ENCODE results near the gene ZIC1. TPM values are rescaled to one million over a fixed set of nuclear protein-coding genes. Genes with fewer than 3 reads are reported as not detected.

ZIC1 gene
- polyA plus RNA-seq, 1 donor (not counting 4 experiments of a cell fraction or from before 2014, with no cell fraction given): not detected

DNA sequence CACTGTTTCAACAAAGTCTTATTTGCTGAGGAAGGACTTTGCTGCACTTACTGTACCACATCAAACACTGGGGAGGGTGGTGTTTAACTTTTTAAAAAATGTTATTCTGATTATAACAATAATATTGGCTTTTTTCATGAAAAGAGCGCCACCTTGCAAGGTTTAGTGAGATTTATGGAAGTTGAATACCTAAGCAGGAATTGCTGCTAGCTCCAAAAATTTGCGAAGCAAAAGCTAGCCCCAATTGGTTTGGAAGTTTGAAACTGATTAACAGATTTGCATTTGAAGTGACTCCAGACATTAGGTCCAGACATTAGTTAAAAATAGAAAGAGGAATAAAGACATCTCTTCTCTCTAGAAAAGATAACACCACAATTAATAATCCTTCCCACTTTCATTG, 6.7 kb downstream of the ZIC1 start:
- dilution Hi-C loops (cut with MboI; ENCODE audit: extremely low pct_ligation_motif_present, low sequenced_read_pairs): no loop called here
- H3K4me1 ChIP-seq (ENCODE audit: control insufficient read depth, extremely low read depth, insufficient read depth, low read length): peaks cover under 1% of the 10 kb centered on the region
- H3K27ac ChIP-seq (ENCODE audit: control insufficient read depth, insufficient read depth, low read length): no peak overlapping the region
- TF ChIP-seq EZH2 (IDR thresholded peaks at IDR 0.05; ENCODE audit: low read length): no peak
- TF ChIP-seq CTCF (optimal IDR thresholded peaks at IDR 0.05 in 1 of 3, IDR thresholded peaks at IDR 0.05 in 1 of 3, conservative IDR thresholded peaks at IDR 0.05 in 1 of 3; ENCODE audit: extremely low read depth in 1 of 3, insufficient read depth in 2 of 3, low read length in 3 of 3): no peak
- no peak overlapping the region for H3K9ac ChIP-seq (ENCODE audit: control insufficient read depth, extremely low read depth, insufficient read depth, low read length)
- no peak overlapping the region for H3K4me3 ChIP-seq (ENCODE audit: control insufficient read depth in 2 of 3, extremely low read depth in 1 of 3, insufficient read depth in 2 of 3, low read depth in 1 of 3, low read length in 3 of 3)
- H3K79me2 ChIP-seq (ENCODE audit: control insufficient read depth, insufficient read depth, low read length): no peaks in the 10 kb centered on the region
- H4K20me1 ChIP-seq (ENCODE audit: control insufficient read depth, extremely low read depth, insufficient read depth, low read length): no peaks in the 10 kb centered on the region
- peaks cover 78% of the 10 kb centered on the region for H3K27me3 ChIP-seq (ENCODE audit: control insufficient read depth, extremely low read depth, insufficient read depth, low read length)
- DNase-seq (ENCODE audit: low read depth, low spot score) (no peak), FAIRE-seq (no peak)
- H3K9me3 ChIP-seq (ENCODE audit: control insufficient read depth, low read depth, low read length): peaks cover 11% of the 10 kb centered on the region
- H2AFZ ChIP-seq (ENCODE audit: control insufficient read depth, low read length): no peak overlapping the region
- H3K9me1 ChIP-seq (ENCODE audit: control insufficient read depth, extremely low read depth, insufficient read depth, low read length): no peaks in the 10 kb centered on the region
- H3K36me3 ChIP-seq (ENCODE audit: control insufficient read depth in 2 of 2, extremely low read depth in 1 of 2, insufficient read depth in 2 of 2, low read length in 2 of 2): no peaks in the 10 kb centered on the region
- no peak overlapping the region for H3K4me2 ChIP-seq (ENCODE audit: control insufficient read depth, extremely low read depth, insufficient read depth, low read depth, low read length)

- TF ChIP-seq CTCF (optimal IDR thresholded peaks at IDR 0.05 in 1 of 3, IDR thresholded peaks at IDR 0.05 in 1 of 3, conservative IDR thresholded peaks at IDR 0.05 in 1 of 3; ENCODE audit: extremely low read depth in 1 of 3, insufficient read depth in 2 of 3, low read length in 3 of 3) (no peak), EZH2 (IDR thresholded peaks at IDR 0.05; ENCODE audit: low read length) (no peak)
- Histone ChIP-seq H3K27ac (ENCODE audit: control insufficient read depth, insufficient read depth, low read length) (no peak overlapping the region), H3K79me2 (ENCODE audit: control insufficient read depth, insufficient read depth, low read length) (no peaks in the 10 kb centered on the region), H3K4me2 (ENCODE audit: control insufficient read depth, extremely low read depth, insufficient read depth, low read depth, low read length) (no peak overlapping the region), H3K27me3 (ENCODE audit: control insufficient read depth, extremely low read depth, insufficient read depth, low read length) (peaks cover 78% of the 10 kb centered on the region), H3K9ac (ENCODE audit: control insufficient read depth, extremely low read depth, insufficient read depth, low read length) (no peak overlapping the region), H3K9me3 (ENCODE audit: control insufficient read depth, low read depth, low read length) (peaks cover 12% of the 10 kb centered on the region), H3K9me1 (ENCODE audit: control insufficient read depth, extremely low read depth, insufficient read depth, low read length) (no peaks in the 10 kb centered on the region), H4K20me1 (ENCODE audit: control insufficient read depth, extremely low read depth, insufficient read depth, low read length) (no peaks in the 10 kb centered on the region), H3K36me3 (ENCODE audit: control insufficient read depth in 2 of 2, extremely low read depth in 1 of 2, insufficient read depth in 2 of 2, low read length in 2 of 2) (no peaks in the 10 kb centered on the region), H3K4me1 (ENCODE audit: control insufficient read depth, extremely low read depth, insufficient read depth, low read length) (no peaks in the 10 kb centered on the region), H3K4me3 (ENCODE audit: control insufficient read depth in 2 of 3, extremely low read depth in 1 of 3, insufficient read depth in 2 of 3, low read depth in 1 of 3, low read length in 3 of 3) (no peak overlapping the region), H2AFZ (ENCODE audit: control insufficient read depth, low read length) (no peak overlapping the region)
- no peak for DNase-seq (ENCODE audit: low read depth, low spot score)
- dilution Hi-C loops (cut with MboI; ENCODE audit: extremely low pct_ligation_motif_present, low sequenced_read_pairs): no loop called here
- FAIRE-seq: no peak
These were observed 7.8 kb downstream of the ZIC1 start for GRCh38 chr3:147416931-147417330.

All from keratinocyte (primary cell).